HG03558 (cell line): ENCODE results near the gene PLXNC1.

Experiments
- ATAC-seq: cut with Tn5 transposase; IDR thresholded peaks from one replicate; pipeline ENCODE4 v1.9.1; 2021; ENCODE audit warnings: moderate number of reproducible peaks; ENCODE audit not compliant: unreplicated experiment; ENCODE audit errors: extremely low read depth

Gene PLXNC1

DNA sequence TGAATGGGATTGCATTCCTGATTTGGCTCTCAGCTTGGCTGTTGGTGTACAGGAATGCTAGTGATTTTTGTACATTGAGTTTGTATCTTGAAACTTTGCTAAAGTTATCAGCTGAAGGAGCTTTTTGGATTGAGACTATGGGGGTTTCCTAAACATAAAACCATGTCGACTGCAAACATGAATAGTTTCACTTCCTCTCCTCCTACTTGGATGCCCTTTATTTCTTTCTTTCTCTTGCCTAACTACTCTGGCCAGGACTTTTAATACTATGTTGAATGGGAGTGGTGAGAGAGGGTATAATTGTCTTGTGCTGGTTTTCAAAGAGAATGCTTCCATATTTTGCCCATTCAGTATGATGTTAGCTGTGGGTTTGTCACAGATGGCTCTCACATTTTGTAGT lies 169.8 kb downstream of the PLXNC1 start:
- no peak for ATAC-seq

DNA sequence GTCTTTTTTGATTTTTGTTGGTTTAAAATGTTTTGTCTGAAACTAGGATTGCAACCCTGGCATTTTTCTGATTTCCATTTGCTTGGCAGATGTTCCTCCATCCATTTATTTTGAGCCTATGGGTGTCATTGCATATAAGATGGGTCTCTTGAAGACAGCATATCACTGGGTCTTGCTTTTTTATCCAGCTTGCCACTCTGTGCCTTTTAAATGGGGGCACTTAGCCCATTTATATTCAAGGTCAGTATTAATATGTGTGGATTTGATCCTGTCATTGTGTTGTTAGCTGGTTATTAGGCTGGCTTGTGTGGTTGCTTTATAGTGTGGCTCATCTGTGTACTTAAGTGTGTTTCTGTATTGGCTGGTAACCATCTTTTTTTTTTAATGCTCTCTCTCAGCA lies 171.7 kb downstream of the PLXNC1 start:
- no peak for ATAC-seq

DNA sequence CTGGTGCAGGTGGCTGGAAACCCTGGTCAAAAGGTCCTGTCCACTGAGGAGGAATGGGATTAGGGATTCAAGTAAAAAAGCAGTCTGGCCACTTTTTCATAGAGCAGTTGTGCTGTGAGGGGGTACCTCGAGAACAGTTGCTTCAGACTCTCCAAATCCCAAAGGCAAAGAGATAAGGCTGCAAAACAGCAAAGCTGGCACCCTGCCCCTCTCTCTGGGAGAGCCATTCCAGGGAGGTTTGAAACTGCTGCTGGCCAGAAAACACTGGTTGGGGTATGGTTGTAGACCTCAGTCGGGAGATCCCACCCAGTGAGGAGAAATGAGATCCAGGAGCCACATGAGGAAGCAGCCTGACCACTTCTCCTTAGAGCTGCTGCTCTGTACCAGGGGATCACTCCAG lies 174.0 kb downstream of the PLXNC1 start:
- ATAC-seq, result no peak

DNA sequence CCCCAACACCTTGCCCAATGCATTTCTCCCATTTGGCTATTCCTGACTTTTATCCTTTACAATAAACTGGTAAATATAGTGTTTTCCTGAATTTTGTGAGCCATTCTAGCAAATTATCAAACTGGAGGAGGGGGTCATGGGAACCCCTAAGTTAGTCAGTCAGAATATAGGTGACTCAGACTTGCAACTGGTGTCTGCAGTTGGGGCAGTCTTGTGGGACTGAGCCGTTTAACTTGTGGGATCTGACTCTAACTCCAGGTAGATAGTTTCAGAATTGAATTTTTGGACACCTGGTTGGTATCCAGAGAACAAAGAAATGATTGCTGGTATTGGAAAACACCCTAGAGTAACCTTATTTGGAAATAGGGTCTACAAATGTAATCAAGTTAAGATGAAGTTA lies 177.9 kb downstream of the PLXNC1 start:
- no peak for ATAC-seq

DNA sequence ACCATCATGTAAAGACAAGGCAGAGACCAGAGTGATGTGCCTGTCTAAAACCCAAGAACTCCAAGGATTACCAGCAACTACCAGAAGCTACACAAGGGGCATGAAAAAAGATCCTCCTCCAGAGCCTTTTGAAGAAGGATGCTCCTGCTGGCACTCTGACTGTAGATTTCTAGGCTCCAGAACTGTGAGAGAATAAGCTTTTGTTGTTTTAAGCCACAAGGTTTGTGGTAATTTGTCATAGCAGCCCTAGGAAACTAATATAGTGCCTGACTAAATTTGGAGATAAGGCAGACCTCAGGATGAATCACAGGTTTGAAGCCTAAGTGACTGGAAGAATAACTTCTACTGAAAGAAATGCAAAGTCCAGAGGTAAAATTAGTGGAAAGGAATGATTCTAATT lies 178.3 kb downstream of the PLXNC1 start:
- no peak for ATAC-seq

GRCh38 chr12:94327809-94328208 lies 179.4 kb downstream of the PLXNC1 start:
- ATAC-seq, result no peak

GRCh38 chr12:94329366-94329765 lies 181.0 kb downstream of the PLXNC1 start:
- ATAC-seq, result no peak

- ATAC-seq, result no peak
Observed at GRCh38 chr12:94333396-94333795, 185.0 kb downstream of the PLXNC1 start.

DNA sequence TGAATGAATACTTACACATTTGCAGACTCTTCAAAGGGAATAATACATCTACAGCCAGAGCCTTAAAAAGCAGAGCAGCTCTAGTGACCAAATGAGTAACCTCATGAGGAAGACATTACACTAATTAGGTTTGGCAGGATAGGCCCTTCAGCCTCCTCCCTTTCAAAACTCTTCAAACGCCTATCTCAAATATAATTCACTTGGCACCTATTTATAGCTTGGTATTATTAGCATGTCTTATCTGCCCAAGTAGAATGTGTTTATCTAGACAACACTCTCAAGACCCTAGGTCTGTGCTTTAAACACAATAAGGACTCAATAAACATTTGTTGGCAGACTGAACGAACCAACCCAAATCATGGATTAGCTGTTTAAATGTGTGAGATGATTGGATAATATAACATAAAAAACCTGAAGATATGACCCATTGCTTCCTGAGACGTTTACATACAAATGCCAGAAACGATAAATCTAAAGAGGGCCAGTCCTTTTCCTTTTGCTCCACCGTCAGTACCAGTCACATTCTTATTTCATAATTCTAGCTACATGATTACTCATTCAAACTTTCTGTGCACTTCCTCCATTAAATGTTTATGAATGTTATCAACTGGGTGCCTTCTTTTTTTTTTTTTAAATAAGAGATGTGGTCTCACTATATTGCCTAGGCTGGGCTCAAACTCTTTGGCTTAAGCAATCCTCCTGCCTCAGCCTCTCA lies 188.0 kb downstream of the PLXNC1 start:
- no peak for ATAC-seq

GRCh38 chr12:94338006-94338794 lies 189.8 kb downstream of the PLXNC1 start:
- no peak for ATAC-seq

DNA sequence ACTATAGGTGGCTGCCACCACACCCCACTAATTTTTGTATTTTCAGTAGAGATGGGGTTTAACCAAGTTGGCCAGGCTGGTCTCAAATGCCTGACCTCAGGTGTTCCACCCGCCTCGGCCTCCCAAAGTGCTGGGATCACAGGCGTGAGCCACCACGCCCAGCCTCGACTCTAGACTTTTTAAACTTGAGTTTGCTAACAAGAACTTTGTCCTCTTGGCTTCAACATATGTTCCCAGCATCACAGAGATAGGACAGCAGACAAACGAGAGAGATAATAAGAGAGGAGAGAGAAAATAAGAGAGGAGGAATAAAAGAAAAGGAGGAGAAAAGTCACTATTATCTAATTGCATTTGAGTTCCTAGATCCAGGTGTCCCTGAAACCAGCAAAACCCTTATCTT lies 192.2 kb downstream of the PLXNC1 start:
- no peak for ATAC-seq

DNA sequence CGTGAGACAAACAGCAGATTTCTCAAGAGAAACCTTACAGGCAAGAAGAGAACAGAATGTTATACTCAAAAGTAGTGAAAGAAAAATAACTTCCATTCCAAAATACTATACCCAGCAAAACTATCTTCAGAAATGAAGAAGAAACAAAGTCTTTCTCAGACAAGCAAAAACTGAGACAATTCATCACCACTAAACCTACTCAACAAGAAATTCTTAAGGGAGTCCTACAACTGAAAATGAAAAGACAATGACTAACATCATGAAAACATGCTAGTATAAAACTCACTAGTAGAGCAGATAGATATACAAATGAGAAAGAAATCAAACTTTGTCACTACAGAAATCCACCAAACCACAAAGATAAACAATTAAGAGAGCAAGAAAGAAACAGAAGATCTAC lies 204.8 kb downstream of the PLXNC1 start:
- ATAC-seq, result no peak
